Right lobe of liver (tissue), 6 donors: ENCODE results near the gene KLK15. TPM values are rescaled to one million over a fixed set of nuclear protein-coding genes. Genes with fewer than 3 reads are reported as not detected.

Experiments used
- ATAC-seq, 4 donors: fragments of 200-7000 bp; cut with Tn5 transposase; one replicate each; pipeline ENCODE4 v1.9.1; 2020; ENCODE audit warnings: mild to moderate bottlenecking in 4 of 4, moderate library complexity in 4 of 4
- DNase-seq, 3 donors: peaks; one replicate each; pipeline ENCODE4 v3.0.0-alpha.2; 2020
- H3K27ac ChIP-seq, 3 donors: fragments of 200-600 bp; one replicate each; pipeline ENCODE4 v1.8.0; 2022
- H3K27me3 ChIP-seq, 2 donors: fragments of 200-600 bp; one replicate each; pipeline ENCODE4 v1.8.0; 2022
- H3K36me3 ChIP-seq, 4 donors: fragments of 200-600 bp; sonication (generic) in 1 of 4; one replicate each; pipeline versions ENCODE4 v1.5.1 to v1.8.0; 2017 to 2022; ENCODE audit warnings: control low read depth in 1 of 4
- H3K4me1 ChIP-seq, 4 donors: fragments of 200-600 bp; sonication (generic) in 1 of 4; one replicate each; pipeline versions ENCODE4 v1.5.1 to v1.8.0; 2017 to 2022; ENCODE audit warnings: control low read depth in 1 of 4
- H3K4me3 ChIP-seq, 3 donors: fragments of 200-600 bp; one replicate each; pipeline ENCODE4 v1.8.0; 2022
- H3K9me3 ChIP-seq, 4 donors: fragments of 200-600 bp; sonication (generic) in 1 of 4; one replicate each; pipeline versions ENCODE4 v1.5.1 to v1.8.0; 2017 to 2022; ENCODE audit warnings: control low read depth in 1 of 4
- CTCF ChIP-seq, 4 donors: fragments of 200-600 bp in 3 of 4; fragments of 450-650 bp in 1 of 4; IDR thresholded peaks; one replicate each; pipeline versions ENCODE4 v1.5.1 to v1.8.0; 2016 to 2022; ENCODE audit warnings: antibody characterized with exemption in 4 of 4, mild to moderate bottlenecking in 2 of 4
- POLR2A ChIP-seq: fragments of 450-650 bp; IDR thresholded peaks from one replicate; pipeline ENCODE4 v1.6.1; 2017; ENCODE audit warnings: antibody characterized with exemption, mild to moderate bottlenecking
- WGBS: methylation state at CpG from one replicate; pipeline ENCODE4 v1.1.6; 2018; ENCODE audit warnings: low coverage, low lambda C conversion rate; ENCODE audit not compliant: insufficient coverage; ENCODE audit errors: missing lambda C conversion rate; 5-methylcytosine and 5-hydroxymethylcytosine counted together
- intact Hi-C, 2 donors: fragments of 100-400 bp; cut with DNase I; formaldehyde crosslinking; loops; one replicate each; pipeline versions ENCODE4 v1.11.2 to v1.14.1; 2022
- total RNA-seq, 6 experiments: library from RNA; depleted of rRNA in 2 of 6; stranded (reverse); fragments of >200 nt in 2 of 6; fragmentation: NEBNext Ultra II Directional in 3 of 6; extraction: Animal tissue kit (Norgen Biotek cat#: 25700) in 3 of 6; gene quantifications; one replicate each; pipeline versions ENCODE4 v1.1.0 to v1.2.4, GENCODE V29; 2016 to 2023
- donor health status: DM: no; HTN: yes; CAD: no.
- donor health status: DM: no; HTN: no; CAD: no.
- donor health status: DM: no; HTN: no; CAD: no.
- donor health status: DM: no; HTN: yes; CAD: no.
- donor health status: DM: no; HTN: yes; CAD: no.

The KLK15 gene
- total RNA-seq, 6 experiments from 2014 or later, result not detected

GRCh38 chr19:50843205-50843604 is 9.8 kb upstream of the KLK15 start:
- intact Hi-C loops, result no loop called here
- no peaks in the 10 kb centered on the region for H3K36me3 ChIP-seq
- ATAC-seq (no peak), DNase-seq (no peak)
- WGBS, result 83% methylated on average over 2 of the region's 2 CpGs
- TF ChIP-seq POLR2A (no peak), CTCF (IDR thresholded peaks at IDR 0.05) (no peak)
- no peaks in the 10 kb centered on the region for H3K9me3 ChIP-seq
- H3K4me1 ChIP-seq, result no peaks in the 10 kb centered on the region
- H3K4me3 ChIP-seq, result no peak overlapping the region
- H3K27me3 ChIP-seq, result no peaks in the 10 kb centered on the region
- no peak overlapping the region for H3K27ac ChIP-seq

GRCh38 chr19:50842130-50842529 is 8.8 kb upstream of the KLK15 start:
- Histone ChIP-seq H3K4me1 (no peaks in the 10 kb centered on the region), H3K36me3 (no peaks in the 10 kb centered on the region), H3K27ac (no peak overlapping the region), H3K27me3 (no peaks in the 10 kb centered on the region), H3K4me3 (no peak overlapping the region), H3K9me3 (no peaks in the 10 kb centered on the region)
- TF ChIP-seq CTCF (IDR thresholded peaks at IDR 0.05) (no peak), POLR2A (no peak)
- intact Hi-C loops, result no loop called here
- DNase-seq (no peak), ATAC-seq (no peak)
- 65% methylated on average over 6 of the region's 6 CpGs for WGBS

GRCh38 chr19:50839712-50840655 is 6.6 kb upstream of the KLK15 start:
- Histone ChIP-seq H3K36me3 (no peaks in the 10 kb centered on the region), H3K27me3 (no peaks in the 10 kb centered on the region), H3K27ac (no peak overlapping the region), H3K4me3 (no peak overlapping the region), H3K9me3 (no peaks in the 10 kb centered on the region), H3K4me1 (peaks cover 0 to 3% (median 0%) of the 10 kb centered on the region in 4 donors)
- intact Hi-C loops, result no loop called here
- ATAC-seq, result no peak
- TF ChIP-seq CTCF (IDR thresholded peaks at IDR 0.05) (no peak), POLR2A (no peak)
- WGBS, result 61% methylated on average over 6 of the region's 10 CpGs
- DNase-seq, result no peak

GRCh38 chr19:50838239-50838638 is 4.9 kb upstream of the KLK15 start:
- DNase-seq (no peak), ATAC-seq (no peak)
- intact Hi-C loops, result no loop called here
- TF ChIP-seq CTCF (IDR thresholded peaks at IDR 0.05) (no peak), POLR2A (no peak)
- no peak overlapping the region for H3K4me3 ChIP-seq
- WGBS, result 11% methylated on average over 6 of the region's 6 CpGs
- no peak overlapping the region for H3K27ac ChIP-seq
- H3K4me1 ChIP-seq, result peaks cover 0 to 3% (median 0%) of the 10 kb centered on the region in 4 donors
- no peaks in the 10 kb centered on the region for H3K27me3 ChIP-seq
- H3K9me3 ChIP-seq, result no peaks in the 10 kb centered on the region
- H3K36me3 ChIP-seq, result no peaks in the 10 kb centered on the region
